ENCODE measurements around the gene CYP2A6.

- TF ChIP-seq FOXP2 (optimal IDR thresholded peaks at IDR 0.05; ENCODE audit: control extremely low read depth, extremely low read length, insufficient read depth): no peak
- no peak for TF ChIP-seq EZH2 (IDR thresholded peaks at IDR 0.05)
- no peak for TF ChIP-seq POLR2AphosphoS5 (IDR thresholded peaks at IDR 0.05; ENCODE audit: borderline replicate concordance, low read depth, low read length)
Measured at GRCh38 chr19:40797963-40798682, 52.1 kb downstream of the CYP2A6 start.
